ENCODE results near the gene WNT7B. TPM values are rescaled to one million over a fixed set of nuclear protein-coding genes. Genes with fewer than 3 reads are reported as not detected.

WNT7B gene
- total RNA-seq, 6 experiments from 2014 or later = 0.07 to 0.14 (median 0.09) TPM; not detected in 1

GRCh38 chr22:45896153-45896951 lies 80.6 kb downstream of the WNT7B start:
- Mint-ChIP-seq H3K27ac (no peak overlapping the region), H3K4me3 (no peak overlapping the region), H3K9me3 (no peaks in the 10 kb centered on the region), H3K27me3 (ENCODE audit: insufficient read depth) (peaks cover 24% of the 10 kb centered on the region), H3K36me3 (ENCODE audit: low read depth) (no peaks in the 10 kb centered on the region), H3K4me1 (ENCODE audit: low read depth) (no peaks in the 10 kb centered on the region; the same call in 1 of the 2 replicates)
- no peak for TF ChIP-seq CTCF (IDR thresholded peaks at IDR 0.05)
- no peak for DNase-seq

- no peak for DNase-seq
- Mint-ChIP-seq H3K9me3 (no peaks in the 10 kb centered on the region), H3K27me3 (ENCODE audit: insufficient read depth) (peaks cover 29% of the 10 kb centered on the region), H3K4me3 (no peak overlapping the region), H3K4me1 (ENCODE audit: low read depth) (no peaks in the 10 kb centered on the region; the same call in 1 of the 2 replicates), H3K36me3 (ENCODE audit: low read depth) (no peaks in the 10 kb centered on the region), H3K27ac (no peak overlapping the region)
- no peak for TF ChIP-seq CTCF (IDR thresholded peaks at IDR 0.05)
Observed at GRCh38 chr22:45895436-45896152, 81.4 kb downstream of the WNT7B start.

GRCh38 chr22:45893516-45893915 lies 83.4 kb downstream of the WNT7B start:
- H3K4me3 Mint-ChIP-seq = no peak overlapping the region
- no peaks in the 10 kb centered on the region for H3K9me3 Mint-ChIP-seq
- no peak overlapping the region for H3K27ac Mint-ChIP-seq
- no peak for DNase-seq
- no peaks in the 10 kb centered on the region; the same call in 1 of the 2 replicates for H3K4me1 Mint-ChIP-seq (ENCODE audit: low read depth)
- H3K27me3 Mint-ChIP-seq (ENCODE audit: insufficient read depth) = peaks cover 19% of the 10 kb centered on the region
- no peaks in the 10 kb centered on the region for H3K36me3 Mint-ChIP-seq (ENCODE audit: low read depth)
- TF ChIP-seq CTCF (IDR thresholded peaks at IDR 0.05) = no peak

- no peaks in the 10 kb centered on the region for H3K9me3 Mint-ChIP-seq
- no peak for DNase-seq
- TF ChIP-seq CTCF (IDR thresholded peaks at IDR 0.05) = no peak
- no peak overlapping the region for H3K27ac Mint-ChIP-seq
- no peak overlapping the region for H3K4me3 Mint-ChIP-seq
- H3K4me1 Mint-ChIP-seq (ENCODE audit: low read depth) = no peaks in the 10 kb centered on the region; the same call in 1 of the 2 replicates
- no peaks in the 10 kb centered on the region for H3K36me3 Mint-ChIP-seq (ENCODE audit: low read depth)
- H3K27me3 Mint-ChIP-seq (ENCODE audit: insufficient read depth) = peaks cover 22% of the 10 kb centered on the region
Observed at GRCh38 chr22:45892681-45893461, 84.1 kb downstream of the WNT7B start.

GRCh38 chr22:45891996-45892621 lies 84.9 kb downstream of the WNT7B start:
- Mint-ChIP-seq H3K36me3 (ENCODE audit: low read depth) (no peaks in the 10 kb centered on the region), H3K4me3 (no peak overlapping the region), H3K27me3 (ENCODE audit: insufficient read depth) (peaks cover 20% of the 10 kb centered on the region), H3K9me3 (no peaks in the 10 kb centered on the region), H3K27ac (no peak overlapping the region), H3K4me1 (ENCODE audit: low read depth) (no peaks in the 10 kb centered on the region; the same call in 1 of the 2 replicates)
- DNase-seq = no peak
- TF ChIP-seq CTCF (IDR thresholded peaks at IDR 0.05) = no peak
